CD4-positive, alpha-beta T cell treated with Interleukin-15 for 1 hour (primary cell): ENCODE results near the gene EEF1AKMT2.
"Not testable (repeated sequence)": the region's sequence is repeated elsewhere in the genome, so short reads cannot be mapped to it uniquely, and the experiment has no call there.

Experiments
- DNase-seq: peaks from one replicate; pipeline ENCODE4 v3.0.0-alpha.2; 2020

EEF1AKMT2 gene

GRCh38 chr10:124754227-124754626, 37.5 kb downstream of the EEF1AKMT2 start:
- DNase-seq = no peak

DNA sequence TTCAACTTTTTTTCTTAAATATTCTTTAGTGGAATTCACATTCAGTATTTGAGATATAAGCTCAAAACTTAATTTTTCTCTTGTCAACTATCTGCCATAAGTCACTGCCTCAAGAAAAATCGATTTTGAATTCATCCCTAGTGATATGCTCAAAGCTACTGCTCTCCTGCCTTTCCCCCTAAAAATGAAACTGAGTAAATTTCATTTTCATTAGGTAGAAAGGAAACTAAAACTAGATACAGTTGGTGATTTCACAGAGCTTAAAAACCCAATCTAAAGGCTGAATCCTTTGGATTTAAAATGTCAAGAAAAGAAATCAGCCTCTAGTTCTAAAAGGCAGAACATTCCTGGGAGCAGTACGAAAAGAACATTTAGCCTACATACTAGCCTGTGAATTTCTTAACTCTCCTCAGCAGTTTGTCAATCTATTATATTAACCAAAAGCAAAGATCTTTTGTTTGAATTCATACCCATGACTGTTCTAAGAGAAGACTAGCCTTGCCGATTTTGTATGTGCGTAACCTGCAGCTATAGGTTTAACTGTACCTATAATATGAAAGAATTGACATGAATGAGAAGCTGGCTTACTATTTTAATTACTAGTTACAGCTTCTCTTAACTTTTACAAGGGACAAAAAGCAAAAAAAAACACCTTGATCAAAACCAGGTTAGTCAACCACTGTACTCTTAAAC, 42.6 kb downstream of the EEF1AKMT2 start:
- no peak for DNase-seq

- DNase-seq = no peak
These were observed 43.5 kb downstream of the EEF1AKMT2 start for GRCh38 chr10:124748166-124748565.

GRCh38 chr10:124747745-124748144, 43.9 kb downstream of the EEF1AKMT2 start:
- no peak for DNase-seq

DNA sequence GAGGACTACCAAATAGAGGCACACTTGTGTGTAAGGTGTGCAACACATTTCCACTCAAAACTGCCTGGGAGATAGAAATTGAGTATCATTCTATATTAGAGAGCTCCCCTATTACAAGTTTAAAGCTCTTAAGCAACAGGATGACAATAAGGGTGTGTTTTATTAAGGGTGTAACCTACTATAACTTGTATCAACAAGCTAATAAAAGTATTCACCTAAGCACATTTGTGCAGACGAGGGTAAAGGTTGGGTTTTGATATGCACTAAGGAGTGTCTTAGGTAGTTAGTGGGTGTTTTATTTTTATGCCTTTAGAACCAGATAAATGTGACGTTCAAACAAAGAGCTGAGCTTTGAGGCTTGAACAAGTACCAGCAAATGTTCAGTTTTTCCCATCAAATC, 44.7 kb downstream of the EEF1AKMT2 start:
- DNase-seq = no peak

DNA sequence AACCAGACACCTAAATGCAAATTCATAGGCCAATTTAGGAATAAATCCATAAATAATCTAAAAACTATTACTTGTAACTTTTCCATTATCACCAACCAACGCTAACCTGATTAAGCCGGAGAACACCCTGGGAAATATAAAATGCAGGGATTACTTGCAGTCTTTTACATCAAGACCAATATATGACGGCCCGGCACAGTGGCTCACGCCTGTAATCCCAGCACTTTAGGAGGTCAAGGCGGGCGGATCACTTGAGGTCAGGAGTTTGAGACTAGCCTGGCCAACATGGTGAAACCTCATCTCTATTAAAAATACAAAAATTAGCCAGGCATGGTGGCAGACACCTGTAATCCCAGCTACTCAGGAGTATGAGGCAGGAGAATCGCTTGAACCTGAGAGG, 45.2 kb downstream of the EEF1AKMT2 start:
- DNase-seq = not testable (repeated sequence)

DNA sequence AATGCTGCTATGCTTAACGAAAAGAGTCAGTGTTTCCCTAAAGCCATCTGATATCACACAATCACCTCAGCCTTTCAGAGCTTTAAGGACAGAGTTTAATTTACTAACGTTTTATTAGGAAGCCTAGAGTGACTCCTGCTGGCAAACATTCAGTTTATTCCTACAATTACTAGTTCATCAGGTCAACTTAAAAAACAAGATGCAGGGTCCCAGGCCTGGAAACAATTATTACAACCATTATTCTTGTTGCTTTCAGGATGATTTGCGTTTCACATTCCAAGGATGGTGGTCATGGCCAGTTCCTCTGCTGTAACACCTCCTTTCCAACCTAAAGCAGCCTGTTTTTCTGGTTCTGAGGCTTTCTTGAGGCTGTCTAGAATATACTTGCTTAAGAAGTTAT, 46.0 kb downstream of the EEF1AKMT2 start:
- DNase-seq = no peak

DNA sequence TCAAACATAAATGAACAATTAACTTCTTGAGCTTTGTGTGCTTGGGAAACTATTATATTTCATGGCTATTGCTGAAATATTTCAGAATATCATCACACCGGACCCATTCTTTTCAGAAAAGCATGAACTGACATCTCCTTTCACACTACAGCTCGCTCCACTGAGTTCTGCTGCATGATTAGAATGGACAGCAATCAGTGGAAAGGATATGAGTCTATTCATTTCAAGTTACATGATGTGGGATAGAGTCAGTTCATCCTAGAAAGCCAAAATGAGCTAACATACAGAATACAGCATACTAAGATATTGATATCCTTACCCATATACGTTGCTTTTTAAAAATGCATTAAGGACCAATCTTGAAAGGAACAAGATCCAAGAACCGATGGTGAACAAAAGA, 46.4 kb downstream of the EEF1AKMT2 start:
- DNase-seq = no peak

GRCh38 chr10:124744102-124745050, 47.3 kb downstream of the EEF1AKMT2 start, which contains the start of gene FAM53B:
TSS of gene FAM53B (minus strand) at chr10:124744378. CDS start at chr10:124706713, 37,665 bp downstream.
- DNase-seq = peak; percentile 78

GRCh38 chr10:124743191-124744101, 48.2 kb downstream of the EEF1AKMT2 start:
- DNase-seq = no peak

- DNase-seq = no peak
These were observed 49.1 kb downstream of the EEF1AKMT2 start for GRCh38 chr10:124742413-124743190.

DNA sequence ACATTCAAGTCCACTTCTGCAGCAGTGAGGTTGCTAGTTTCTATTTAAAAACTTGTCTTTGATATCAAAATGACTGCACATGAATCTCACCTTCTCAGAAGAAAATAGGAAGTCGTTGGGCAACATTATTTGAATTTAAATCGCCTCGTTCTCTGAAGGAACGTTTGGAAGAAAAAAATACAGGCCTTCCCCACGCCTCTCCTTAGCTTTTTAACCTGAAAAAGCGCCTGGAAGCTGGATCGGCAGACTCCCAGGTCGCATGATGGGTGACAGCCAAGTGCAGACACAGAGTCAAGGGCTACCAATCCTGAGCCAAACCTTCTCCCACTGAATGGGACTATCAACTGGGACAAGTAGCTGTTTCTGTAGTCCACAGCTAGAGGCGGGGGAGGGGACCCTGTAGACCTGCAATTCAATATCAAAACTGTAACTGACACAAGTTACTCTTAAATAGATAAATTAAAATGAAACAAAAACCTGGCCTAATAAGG, 49.7 kb downstream of the EEF1AKMT2 start:
- DNase-seq = no peak

GRCh38 chr10:124741281-124741921, 50.3 kb downstream of the EEF1AKMT2 start:
- peak; percentile 75 for DNase-seq

DNA sequence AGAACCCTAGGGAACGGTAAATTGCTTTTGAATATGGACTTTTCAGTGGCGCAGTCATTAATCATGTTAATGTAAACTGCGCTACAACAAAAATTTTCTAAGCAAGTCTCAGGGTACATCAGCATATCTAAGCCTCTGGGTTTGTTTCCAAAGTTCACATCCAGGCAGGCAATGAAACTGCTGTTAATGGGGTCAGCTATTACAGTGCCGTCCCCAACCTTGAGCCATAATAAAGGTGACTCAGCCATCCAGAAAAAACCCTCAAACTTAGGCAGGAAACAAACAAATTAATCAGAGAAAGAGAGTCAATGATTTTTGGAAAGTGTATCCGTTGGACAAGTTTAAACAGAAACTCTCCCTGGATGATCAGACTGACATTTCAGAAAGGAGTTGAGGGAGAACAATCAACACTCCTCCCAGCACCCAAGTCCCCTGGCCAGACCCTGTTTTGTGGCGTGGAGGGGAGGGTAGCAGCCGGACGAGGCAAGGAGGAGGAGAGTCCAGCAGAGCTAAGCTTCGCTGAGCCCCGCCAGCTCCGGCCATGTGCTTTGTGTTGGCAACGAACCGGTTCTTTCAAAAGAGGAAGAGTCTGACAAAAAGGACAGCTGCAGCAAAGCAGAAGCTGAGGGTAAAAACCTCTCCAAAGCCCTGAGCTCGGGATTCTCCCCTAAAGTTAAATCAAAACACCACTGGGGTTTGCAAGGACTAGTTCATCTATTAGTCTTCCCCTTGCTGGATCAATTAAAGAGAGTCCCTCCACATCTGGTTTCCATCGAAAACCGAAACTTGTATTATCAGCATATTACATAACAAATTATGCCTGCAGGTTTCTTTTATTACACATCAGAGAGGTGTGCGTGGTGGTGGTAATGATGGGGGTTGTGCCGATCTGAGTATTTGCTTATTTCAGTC, 51.1 kb downstream of the EEF1AKMT2 start:
- DNase-seq = peak; percentile 53

DNA sequence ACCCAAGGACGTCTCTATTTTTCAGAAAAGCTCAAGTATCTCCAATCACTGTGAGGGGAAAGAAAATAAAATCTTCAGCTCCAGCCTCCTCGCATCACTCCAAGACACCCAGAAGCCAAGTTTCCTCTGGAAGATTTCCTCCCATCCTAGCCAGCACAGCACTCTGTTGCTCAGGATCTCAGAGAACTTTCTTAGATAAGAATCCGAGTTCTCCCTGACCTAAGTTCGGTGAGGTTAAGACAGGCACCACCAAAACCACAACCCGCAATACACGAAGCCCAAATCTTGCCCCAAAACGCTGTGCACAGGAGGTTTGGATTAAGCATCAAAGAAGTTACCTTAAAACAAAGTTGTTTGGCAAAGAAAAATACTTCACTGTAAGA, 51.7 kb downstream of the EEF1AKMT2 start:
- DNase-seq = no peak

- DNase-seq = no peak
These were observed 52.4 kb downstream of the EEF1AKMT2 start for GRCh38 chr10:124739119-124739921.

- no peak for DNase-seq
These were observed 53.2 kb downstream of the EEF1AKMT2 start for GRCh38 chr10:124738441-124738840.

GRCh38 chr10:124737708-124738107, 54.0 kb downstream of the EEF1AKMT2 start:
- no peak for DNase-seq

DNA sequence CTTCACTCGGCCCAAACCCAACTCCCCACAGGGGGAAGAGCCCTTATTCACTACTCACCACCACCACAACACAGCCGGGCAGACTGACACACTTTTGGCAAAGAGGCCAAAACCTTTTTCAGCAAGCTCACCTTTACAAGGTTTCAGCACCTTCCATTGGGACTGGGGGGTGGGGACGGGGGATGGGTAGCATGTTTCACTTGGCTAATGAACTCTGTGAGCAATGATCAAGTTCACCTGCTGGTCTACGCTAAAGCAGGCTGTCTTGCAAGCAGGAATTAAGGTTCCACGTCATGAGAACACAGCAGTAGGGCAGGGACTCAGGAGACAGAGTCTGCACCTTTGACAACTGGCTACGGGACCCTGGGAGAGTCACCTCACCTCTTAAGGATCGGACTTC, 54.5 kb downstream of the EEF1AKMT2 start:
- DNase-seq = no peak
